NCI-H2171 (cell line): Measurements from ENCODE around the gene PRLH.

Experiments
- DNase-seq: peaks from one replicate; lab custom pipeline; 2025; lab: John Stamatoyannopoulos, UW

PRLH gene

GRCh38 chr2:237601453-237602116 lies 35.2 kb downstream of the PRLH start:
- DNase-seq: no peak

GRCh38 chr2:237602409-237602808 lies 36.0 kb downstream of the PRLH start:
- DNase-seq: no peak

- DNase-seq: no peak
Observed at GRCh38 chr2:237603049-237603717, 36.8 kb downstream of the PRLH start.

GRCh38 chr2:237603718-237604362 lies 37.5 kb downstream of the PRLH start:
- no peak for DNase-seq

- no peak for DNase-seq
Observed at GRCh38 chr2:237604391-237604790, 38.0 kb downstream of the PRLH start.

- no peak for DNase-seq
Observed at GRCh38 chr2:237604960-237605359, 38.6 kb downstream of the PRLH start.

GRCh38 chr2:237606522-237606921 lies 40.1 kb downstream of the PRLH start:
- peak; percentile 4 for DNase-seq

GRCh38 chr2:237612527-237613357 lies 46.4 kb downstream of the PRLH start:
- no peak for DNase-seq

- DNase-seq: no peak
Observed at GRCh38 chr2:237613679-237614078, 47.3 kb downstream of the PRLH start.

GRCh38 chr2:237614151-237614720 lies 47.9 kb downstream of the PRLH start:
- DNase-seq: no peak

- no peak for DNase-seq
Observed at GRCh38 chr2:237615631-237616249, 49.4 kb downstream of the PRLH start.

- DNase-seq: no peak
Observed at GRCh38 chr2:237616373-237616733, 50.0 kb downstream of the PRLH start.
